ENCODE data around the gene WDFY4. TPM values are rescaled to one million over a fixed set of nuclear protein-coding genes. Genes with fewer than 3 reads are reported as not detected.

The WDFY4 gene
- total and polyA plus RNA-seq, 9 of the 15 experiments (the other 6 are each of a cell fraction or from before 2014, with no cell fraction given): 0.01 to 0.02 (median 0.01) TPM; not detected in 6

GRCh38 chr10:48981310-48981907 is 296.7 kb downstream of the WDFY4 start (continued):
- no peak for TF ChIP-seq CHD7 (IDR thresholded peaks at IDR 0.05; ENCODE audit: low read depth, low read length)
- no peak for TF ChIP-seq NFATC3 (IDR thresholded peaks at IDR 0.05)
- TF ChIP-seq TSHZ1 (CRISPR knock-in tag; IDR thresholded peaks at IDR 0.05): no peak
- TF ChIP-seq FOXJ3 (CRISPR knock-in tag; IDR thresholded peaks at IDR 0.05): 0 out of 2 replicates have a peak, but pooled peaks have one; percentile 35
- TF ChIP-seq L3MBTL2 (IDR thresholded peaks at IDR 0.05): 0 out of 2 replicates have a peak, but pooled peaks have one; percentile 25
- no peak for TF ChIP-seq E2F4 (CRISPR knock-in tag; IDR thresholded peaks at IDR 0.05; ENCODE audit: low read depth)
- TF ChIP-seq FOXM1 (IDR thresholded peaks at IDR 0.05; ENCODE audit: low read depth): no peak
- TF ChIP-seq FOXM1 (CRISPR knock-in tag; IDR thresholded peaks at IDR 0.05; ENCODE audit: low read depth): no peak
- no peak for TF ChIP-seq HES1 (IDR thresholded peaks at IDR 0.05; ENCODE audit: low read depth)
- no peak for TF ChIP-seq PURB (CRISPR knock-in tag; IDR thresholded peaks at IDR 0.05; ENCODE audit: low read depth)
